ENCODE data around the gene FAM117A.

FAM117A gene

GRCh38 chr17:49723423-49723822 lies 40.5 kb downstream of the FAM117A start:
- Histone ChIP-seq H3K4me3 (ENCODE audit: extremely low read depth, insufficient read depth, low read length, poor library complexity, severe bottlenecking) (no peak overlapping the region), H3K36me3 (ENCODE audit: control insufficient read depth, insufficient read depth, low read length) (peaks cover 42% of the 10 kb centered on the region), H3K4me1 (ENCODE audit: control insufficient read depth, insufficient read depth, low read length, poor library complexity, severe bottlenecking) (no peaks in the 10 kb centered on the region), H3K9me3 (ENCODE audit: control insufficient read depth, low read length) (no peaks in the 10 kb centered on the region), H3K27ac (ENCODE audit: low read depth, low read length, severe bottlenecking) (peak overlapping the region; percentile 41)
- 100% methylated on average over 2 to 7 of the region's 8 CpGs for WGBS, 2 experiments (ENCODE audit: insufficient coverage in 2 of 2)

GRCh38 chr17:49722066-49722465 lies 41.9 kb downstream of the FAM117A start:
- no peak overlapping the region for H3K27ac ChIP-seq (ENCODE audit: low read depth, low read length, severe bottlenecking)
- WGBS, 2 experiments (ENCODE audit: insufficient coverage in 2 of 2), result 96% methylated on average over 3 of the region's 3 CpGs
- H3K4me3 ChIP-seq (ENCODE audit: extremely low read depth, insufficient read depth, low read length, poor library complexity, severe bottlenecking), result no peak overlapping the region
- peaks cover 54% of the 10 kb centered on the region for H3K36me3 ChIP-seq (ENCODE audit: control insufficient read depth, insufficient read depth, low read length)
- no peaks in the 10 kb centered on the region for H3K4me1 ChIP-seq (ENCODE audit: control insufficient read depth, insufficient read depth, low read length, poor library complexity, severe bottlenecking)
- no peaks in the 10 kb centered on the region for H3K9me3 ChIP-seq (ENCODE audit: control insufficient read depth, low read length)

- WGBS, 2 experiments (ENCODE audit: insufficient coverage in 2 of 2), result 88 to 95% methylated on average over 10 of the region's 10 CpGs
- Histone ChIP-seq H3K27ac (ENCODE audit: low read depth, low read length, severe bottlenecking) (no peak overlapping the region), H3K36me3 (ENCODE audit: control insufficient read depth, insufficient read depth, low read length) (peaks cover 51% of the 10 kb centered on the region)
Measured at GRCh38 chr17:49717371-49717861, 46.5 kb downstream of the FAM117A start.

GRCh38 chr17:49716668-49717364 lies 47.1 kb downstream of the FAM117A start:
- no CpG with 5 or more reads among the region's 1 CpG for WGBS, 2 experiments (ENCODE audit: insufficient coverage in 2 of 2)
- Histone ChIP-seq H3K27ac (ENCODE audit: low read depth, low read length, severe bottlenecking) (no peak overlapping the region), H3K36me3 (ENCODE audit: control insufficient read depth, insufficient read depth, low read length) (peaks cover 51% of the 10 kb centered on the region), H3K4me1 (ENCODE audit: control insufficient read depth, insufficient read depth, low read length, poor library complexity, severe bottlenecking) (no peaks in the 10 kb centered on the region), H3K9me3 (ENCODE audit: control insufficient read depth, low read length) (no peaks in the 10 kb centered on the region), H3K4me3 (ENCODE audit: extremely low read depth, insufficient read depth, low read length, poor library complexity, severe bottlenecking) (no peak overlapping the region)

More at GRCh38 chr17:49717371-49717861, 46.5 kb downstream of the FAM117A start:
- no peaks in the 10 kb centered on the region for H3K9me3 ChIP-seq (ENCODE audit: control insufficient read depth, low read length)
- H3K4me3 ChIP-seq (ENCODE audit: extremely low read depth, insufficient read depth, low read length, poor library complexity, severe bottlenecking), result no peak overlapping the region
- H3K4me1 ChIP-seq (ENCODE audit: control insufficient read depth, insufficient read depth, low read length, poor library complexity, severe bottlenecking), result no peaks in the 10 kb centered on the region

GRCh38 chr17:49715717-49716279 lies 48.1 kb downstream of the FAM117A start:
- H3K36me3 ChIP-seq (ENCODE audit: control insufficient read depth, insufficient read depth, low read length), result peaks cover 49% of the 10 kb centered on the region

GRCh38 chr17:49715216-49715615 lies 48.7 kb downstream of the FAM117A start:
- 93% methylated on average over 4 of the region's 4 CpGs for WGBS, 2 experiments (ENCODE audit: insufficient coverage in 2 of 2)
- peaks cover 46% of the 10 kb centered on the region for H3K36me3 ChIP-seq (ENCODE audit: control insufficient read depth, insufficient read depth, low read length)

More at GRCh38 chr17:49715717-49716279, 48.1 kb downstream of the FAM117A start:
- Histone ChIP-seq H3K4me1 (ENCODE audit: control insufficient read depth, insufficient read depth, low read length, poor library complexity, severe bottlenecking) (no peaks in the 10 kb centered on the region), H3K27ac (ENCODE audit: low read depth, low read length, severe bottlenecking) (no peak overlapping the region), H3K9me3 (ENCODE audit: control insufficient read depth, low read length) (no peaks in the 10 kb centered on the region), H3K4me3 (ENCODE audit: extremely low read depth, insufficient read depth, low read length, poor library complexity, severe bottlenecking) (no peak overlapping the region)
- 85 to 88% methylated on average over 2 to 7 of the region's 9 CpGs for WGBS, 2 experiments (ENCODE audit: insufficient coverage in 2 of 2)

GRCh38 chr17:49708515-49709183 lies 55.3 kb downstream of the FAM117A start:
- 65 to 84% methylated on average over 10 to 13 of the region's 15 CpGs for WGBS, 2 experiments (ENCODE audit: insufficient coverage in 2 of 2)
- H3K9me3 ChIP-seq (ENCODE audit: control insufficient read depth, low read length), result no peaks in the 10 kb centered on the region
- no peaks in the 10 kb centered on the region for H3K4me1 ChIP-seq (ENCODE audit: control insufficient read depth, insufficient read depth, low read length, poor library complexity, severe bottlenecking)
- H3K27ac ChIP-seq (ENCODE audit: low read depth, low read length, severe bottlenecking), result no peak overlapping the region
- H3K36me3 ChIP-seq (ENCODE audit: control insufficient read depth, insufficient read depth, low read length), result peaks cover 36% of the 10 kb centered on the region
- H3K4me3 ChIP-seq (ENCODE audit: extremely low read depth, insufficient read depth, low read length, poor library complexity, severe bottlenecking), result peak overlapping the region; percentile 93

More at GRCh38 chr17:49715216-49715615, 48.7 kb downstream of the FAM117A start:
- Histone ChIP-seq H3K4me1 (ENCODE audit: control insufficient read depth, insufficient read depth, low read length, poor library complexity, severe bottlenecking) (no peaks in the 10 kb centered on the region), H3K9me3 (ENCODE audit: control insufficient read depth, low read length) (no peaks in the 10 kb centered on the region), H3K27ac (ENCODE audit: low read depth, low read length, severe bottlenecking) (no peak overlapping the region), H3K4me3 (ENCODE audit: extremely low read depth, insufficient read depth, low read length, poor library complexity, severe bottlenecking) (no peak overlapping the region)

- H3K4me1 ChIP-seq (ENCODE audit: control insufficient read depth, insufficient read depth, low read length, poor library complexity, severe bottlenecking), result no peaks in the 10 kb centered on the region
- 1% methylated on average over 42 to 52 of the region's 53 CpGs for WGBS, 2 experiments (ENCODE audit: insufficient coverage in 2 of 2)
- H3K4me3 ChIP-seq (ENCODE audit: extremely low read depth, insufficient read depth, low read length, poor library complexity, severe bottlenecking), result peak within 1 kb of the TSS; percentile 93
- H3K9me3 ChIP-seq (ENCODE audit: control insufficient read depth, low read length), result no peaks in the 10 kb centered on the region
- peak within 1 kb of the TSS; percentile 95 for H3K27ac ChIP-seq (ENCODE audit: low read depth, low read length, severe bottlenecking)
- peaks cover 44% of the 10 kb centered on the region for H3K36me3 ChIP-seq (ENCODE audit: control insufficient read depth, insufficient read depth, low read length)
Measured at GRCh38 chr17:49707608-49708514, 56.1 kb downstream of the FAM117A start, which contains the start of gene SLC35B1. Gene SLC35B1 (minus strand): TSS chr17:49707964. CDS start chr17:49707833, 131 bp downstream.

- Histone ChIP-seq H3K4me1 (ENCODE audit: control insufficient read depth, insufficient read depth, low read length, poor library complexity, severe bottlenecking) (no peaks in the 10 kb centered on the region), H3K4me3 (ENCODE audit: extremely low read depth, insufficient read depth, low read length, poor library complexity, severe bottlenecking) (peak overlapping the region; percentile 93), H3K27ac (ENCODE audit: low read depth, low read length, severe bottlenecking) (peak overlapping the region; percentile 95), H3K9me3 (ENCODE audit: control insufficient read depth, low read length) (no peaks in the 10 kb centered on the region), H3K36me3 (ENCODE audit: control insufficient read depth, insufficient read depth, low read length) (peaks cover 50% of the 10 kb centered on the region)
- 3 to 7% methylated on average over 10 to 12 of the region's 12 CpGs for WGBS, 2 experiments (ENCODE audit: insufficient coverage in 2 of 2)
Measured at GRCh38 chr17:49707246-49707607, 56.7 kb downstream of the FAM117A start.

GRCh38 chr17:49705254-49705653 lies 58.7 kb downstream of the FAM117A start:
- H3K36me3 ChIP-seq (ENCODE audit: control insufficient read depth, insufficient read depth, low read length), result peaks cover 62% of the 10 kb centered on the region
- no peak overlapping the region for H3K27ac ChIP-seq (ENCODE audit: low read depth, low read length, severe bottlenecking)
- no peak overlapping the region for H3K4me3 ChIP-seq (ENCODE audit: extremely low read depth, insufficient read depth, low read length, poor library complexity, severe bottlenecking)
- H3K9me3 ChIP-seq (ENCODE audit: control insufficient read depth, low read length), result no peaks in the 10 kb centered on the region
- H3K4me1 ChIP-seq (ENCODE audit: control insufficient read depth, insufficient read depth, low read length, poor library complexity, severe bottlenecking), result no peaks in the 10 kb centered on the region

Measured in mesodermal cell (in vitro differentiated cells).